Caki2 (cell line): ENCODE results near the gene RNF133. TPM values are rescaled to one million over a fixed set of nuclear protein-coding genes. Genes with fewer than 3 reads are reported as not detected.
"Not testable (repeated sequence)": the region's sequence is repeated elsewhere in the genome, so short reads cannot be mapped to it uniquely, and the experiment has no call there.

Experiments used
- DNase-seq: peaks from one replicate; pipeline ENCODE4 v3.0.0-alpha.2; 2015; ENCODE audit warnings: low read depth
- in situ Hi-C: cut with HindIII; loops from 2 replicates; pipeline ENCODE4 v1.10.0; 2016; ENCODE audit warnings: low sequenced_read_pairs, low pct_unique_long_range_greater_than_20kb, mixed read lengths
- total RNA-seq: library from RNA; depleted of rRNA; stranded (reverse); fragments of >200 nt; shearing (Covaris generic); gene quantifications from 2 replicates; pipeline ENCODE4 v1.2.3, GENCODE V29; 2014; ENCODE audit warnings: low replicate concordance

Gene RNF133
- total RNA-seq, 1 experiment from 2014 or later, result not detected

GRCh38 chr7:122694697-122695096 lies 4.2 kb downstream of the RNF133 start:
- in situ Hi-C loops, result no loop called here
- DNase-seq, result no peak

- in situ Hi-C loops, result no loop called here
Observed at GRCh38 chr7:122692769-122693309, 6.1 kb downstream of the RNF133 start.

GRCh38 chr7:122691569-122692235 lies 7.2 kb downstream of the RNF133 start:
- in situ Hi-C loops, result no loop called here

More at GRCh38 chr7:122692769-122693309, 6.1 kb downstream of the RNF133 start:
- no peak for DNase-seq

GRCh38 chr7:122689346-122690109 lies 9.4 kb downstream of the RNF133 start:
- DNase-seq, result no peak
- in situ Hi-C loops, result no loop called here

More at GRCh38 chr7:122691569-122692235, 7.2 kb downstream of the RNF133 start:
- DNase-seq, result no peak

GRCh38 chr7:122688400-122688998 lies 10.4 kb downstream of the RNF133 start:
- DNase-seq, result no peak
- in situ Hi-C loops, result no loop called here

- in situ Hi-C loops, result no loop called here
- DNase-seq, result no peak
Observed at GRCh38 chr7:122686360-122686878, 12.5 kb downstream of the RNF133 start.

GRCh38 chr7:122684504-122684903 lies 14.4 kb downstream of the RNF133 start:
- in situ Hi-C loops, result no loop called here
- DNase-seq, result no peak

- in situ Hi-C loops, result no loop called here
- DNase-seq, result no peak
Observed at GRCh38 chr7:122682815-122683550, 15.9 kb downstream of the RNF133 start.

GRCh38 chr7:122681186-122681585 lies 17.7 kb downstream of the RNF133 start:
- DNase-seq, in situ Hi-C loops: not testable (repeated sequence)

GRCh38 chr7:122679813-122680212 lies 19.1 kb downstream of the RNF133 start:
- in situ Hi-C loops, result no loop called here
- no peak for DNase-seq

- in situ Hi-C loops, result not testable (repeated sequence)
- peak; percentile 35 for DNase-seq
Observed at GRCh38 chr7:122679269-122679709, 19.6 kb downstream of the RNF133 start.

- DNase-seq, result no peak
- in situ Hi-C loops, result no loop called here
Observed at GRCh38 chr7:122677149-122677548, 21.8 kb downstream of the RNF133 start.

GRCh38 chr7:122676466-122676865 lies 22.5 kb downstream of the RNF133 start:
- in situ Hi-C loops, result no loop called here
- no peak for DNase-seq

- no peak for DNase-seq
- in situ Hi-C loops, result no loop called here
Observed at GRCh38 chr7:122675621-122676020, 23.3 kb downstream of the RNF133 start.

- in situ Hi-C loops, result no loop called here
- no peak for DNase-seq
Observed at GRCh38 chr7:122675011-122675410, 23.9 kb downstream of the RNF133 start.

GRCh38 chr7:122674502-122674901 lies 24.4 kb downstream of the RNF133 start:
- in situ Hi-C loops, result no loop called here
- DNase-seq, result no peak

- DNase-seq, result no peak
- in situ Hi-C loops, result no loop called here
Observed at GRCh38 chr7:122673951-122674350, 25.0 kb downstream of the RNF133 start.

GRCh38 chr7:122672536-122672935 lies 26.4 kb downstream of the RNF133 start:
- in situ Hi-C loops, result no loop called here
- DNase-seq, result no peak
